Esophagus squamous epithelium (tissue), 4 donors: ENCODE results near the gene RNF213.

Source experiments
- POLR2A ChIP-seq, 4 donors: fragments of 450-650 bp; IDR thresholded peaks; one replicate each; pipeline ENCODE4 v1.6.1; 2017; ENCODE audit warnings: antibody characterized with exemption in 4 of 4, mild to moderate bottlenecking in 4 of 4, moderate library complexity in 3 of 4
- TF ChIP-seq, protein P1 (sequence below), 6 experiments: fragments of 450-650 bp in 4 of 6; fragments of 200-600 bp in 2 of 6; sonication (generic) in 2 of 6; IDR thresholded peaks; one replicate each; pipeline ENCODE4 v1.5.1; 2016 to 2019; ENCODE audit warnings: antibody characterized with exemption in 6 of 6, mild to moderate bottlenecking in 4 of 6, moderate library complexity in 4 of 6

DNA sequence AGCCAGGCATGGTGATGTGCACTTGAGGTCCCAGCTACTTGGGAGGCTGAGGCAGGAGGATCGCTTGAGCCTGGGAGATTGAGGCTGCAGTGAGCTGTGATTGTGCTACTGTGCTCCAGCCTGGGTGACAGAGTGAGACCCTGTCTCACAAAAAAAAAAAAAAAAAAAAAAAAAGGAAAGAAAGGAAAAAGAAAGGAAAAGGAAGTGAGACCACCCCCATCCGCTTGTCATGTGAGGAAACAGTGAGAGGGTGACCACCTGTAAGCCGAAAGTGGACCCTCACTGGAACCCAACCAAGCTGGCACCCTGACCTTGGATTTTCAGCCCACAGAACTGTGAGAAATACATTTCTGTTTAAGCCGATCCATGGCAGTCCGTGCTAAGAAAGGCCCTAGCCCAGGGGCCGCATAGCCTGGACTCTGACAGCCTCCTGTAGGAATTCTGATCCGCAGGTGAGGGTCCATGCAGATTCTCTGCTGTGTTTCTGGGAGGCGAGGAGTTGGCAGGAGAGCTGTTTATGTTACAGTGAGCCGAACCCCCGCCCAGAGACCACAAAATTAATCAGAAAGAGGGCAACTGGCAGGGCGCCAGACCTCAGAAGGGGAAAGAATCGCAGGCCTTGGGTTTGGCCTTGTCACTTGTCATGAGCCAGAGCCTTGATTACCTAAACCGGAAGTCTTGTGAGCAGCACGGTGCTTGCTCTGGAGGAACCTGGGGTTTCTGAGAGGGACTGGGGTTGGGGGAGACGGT, 41.5 kb upstream of the RNF213 start:
- TF ChIP-seq, protein P1, sequence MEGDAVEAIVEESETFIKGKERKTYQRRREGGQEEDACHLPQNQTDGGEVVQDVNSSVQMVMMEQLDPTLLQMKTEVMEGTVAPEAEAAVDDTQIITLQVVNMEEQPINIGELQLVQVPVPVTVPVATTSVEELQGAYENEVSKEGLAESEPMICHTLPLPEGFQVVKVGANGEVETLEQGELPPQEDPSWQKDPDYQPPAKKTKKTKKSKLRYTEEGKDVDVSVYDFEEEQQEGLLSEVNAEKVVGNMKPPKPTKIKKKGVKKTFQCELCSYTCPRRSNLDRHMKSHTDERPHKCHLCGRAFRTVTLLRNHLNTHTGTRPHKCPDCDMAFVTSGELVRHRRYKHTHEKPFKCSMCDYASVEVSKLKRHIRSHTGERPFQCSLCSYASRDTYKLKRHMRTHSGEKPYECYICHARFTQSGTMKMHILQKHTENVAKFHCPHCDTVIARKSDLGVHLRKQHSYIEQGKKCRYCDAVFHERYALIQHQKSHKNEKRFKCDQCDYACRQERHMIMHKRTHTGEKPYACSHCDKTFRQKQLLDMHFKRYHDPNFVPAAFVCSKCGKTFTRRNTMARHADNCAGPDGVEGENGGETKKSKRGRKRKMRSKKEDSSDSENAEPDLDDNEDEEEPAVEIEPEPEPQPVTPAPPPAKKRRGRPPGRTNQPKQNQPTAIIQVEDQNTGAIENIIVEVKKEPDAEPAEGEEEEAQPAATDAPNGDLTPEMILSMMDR (IDR thresholded peaks at IDR 0.05) = no peak
- peak in 1 of 4 donors; percentile 19 for TF ChIP-seq POLR2A (IDR thresholded peaks at IDR 0.05)
